Breast epithelium (tissue), 3 donors: ENCODE results near the gene MEF2D.

ENCODE experiments used
- CTCF ChIP-seq, 3 donors: fragments of 450-650 bp; IDR thresholded peaks; one replicate each; pipeline ENCODE4 v1.5.1; 2016 to 2017; ENCODE audit warnings: antibody characterized with exemption in 3 of 3, mild to moderate bottlenecking in 3 of 3, moderate library complexity in 3 of 3
- POLR2AphosphoS5 ChIP-seq, 3 donors: sonication (generic); formaldehyde crosslinking; IDR thresholded peaks; one replicate each; pipeline ENCODE4 v1.6.1; 2017; ENCODE audit warnings: antibody characterized with exemption in 3 of 3

DNA sequence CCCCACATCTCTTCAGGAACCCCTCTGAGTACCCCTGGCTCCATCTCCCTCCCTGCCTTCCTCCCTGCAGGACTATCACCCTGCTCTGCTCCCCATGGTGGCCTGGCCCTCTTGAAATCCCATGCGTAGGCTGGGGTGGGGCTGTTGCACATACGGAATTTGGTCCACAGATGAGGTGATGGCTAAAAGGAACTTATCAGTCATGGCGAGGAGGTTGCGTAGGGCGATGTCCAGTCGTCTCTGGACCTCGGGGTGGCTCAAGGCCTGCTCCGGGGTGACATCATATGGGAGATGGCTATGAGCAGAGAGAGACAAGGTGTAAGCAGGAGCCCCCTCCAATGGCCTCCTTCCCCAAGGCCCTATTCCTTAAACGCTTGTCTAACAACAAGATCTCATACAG, 36.5 kb upstream of the MEF2D start:
- TF ChIP-seq CTCF (IDR thresholded peaks at IDR 0.05) (no peak), POLR2AphosphoS5 (IDR thresholded peaks at IDR 0.05) (no peak)
